HG03457 (cell line): Measurements from ENCODE around the gene TEK.
"Not testable (repeated sequence)": the region's sequence is repeated elsewhere in the genome, so short reads cannot be mapped to it uniquely, and the experiment has no call there.

ENCODE experiments used
- ATAC-seq: cut with Tn5 transposase; IDR thresholded peaks from one replicate; pipeline ENCODE4 v1.9.1; 2021; ENCODE audit warnings: moderate number of reproducible peaks; ENCODE audit not compliant: unreplicated experiment

The TEK gene

GRCh38 chr9:27212191-27212590 lies 103.2 kb downstream of the TEK start:
- no peak for ATAC-seq

- no peak for ATAC-seq
These were observed 103.6 kb downstream of the TEK start for GRCh38 chr9:27212621-27213020.

GRCh38 chr9:27227192-27227591 lies 118.2 kb downstream of the TEK start:
- no peak for ATAC-seq

DNA sequence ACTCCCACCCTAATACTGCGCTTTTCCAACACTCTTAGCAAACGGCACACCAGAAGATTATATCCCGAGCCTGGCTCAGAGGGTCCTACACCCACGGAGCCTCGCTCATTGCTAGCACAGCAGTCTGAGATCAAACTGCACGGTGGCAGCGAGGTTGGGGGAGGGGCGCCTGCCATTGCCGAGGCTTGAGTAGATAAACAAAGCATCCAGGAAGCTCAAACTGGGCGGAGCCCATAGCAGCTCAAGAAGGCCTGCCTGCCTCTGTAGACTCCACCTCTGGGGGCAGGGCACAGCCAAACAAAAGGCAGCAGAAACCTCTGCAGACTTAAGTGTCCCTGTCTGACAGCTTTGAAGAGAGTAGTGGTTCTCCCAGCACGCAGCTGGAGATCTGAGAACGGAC lies 130.6 kb downstream of the TEK start:
- not testable (repeated sequence) for ATAC-seq

DNA sequence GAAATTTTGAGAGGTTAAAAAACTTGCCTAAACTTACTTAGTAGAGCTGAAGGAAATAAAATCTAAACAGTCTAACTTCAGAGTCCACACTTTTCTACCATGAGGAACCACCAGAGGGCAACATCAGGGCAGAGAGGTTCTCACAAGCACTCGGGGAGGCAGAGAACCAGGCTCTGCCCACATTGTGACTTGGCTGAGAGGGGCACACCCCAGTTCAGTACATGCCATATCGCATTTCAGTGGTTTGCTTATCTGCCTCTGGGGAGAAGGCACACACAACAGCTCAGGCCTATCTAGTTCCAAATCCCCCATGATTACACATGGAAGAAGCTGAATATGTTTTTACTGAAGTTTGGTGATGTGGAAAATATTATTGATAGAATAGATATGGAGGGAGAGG lies 138.7 kb downstream of the TEK start:
- peak; percentile 83 for ATAC-seq

DNA sequence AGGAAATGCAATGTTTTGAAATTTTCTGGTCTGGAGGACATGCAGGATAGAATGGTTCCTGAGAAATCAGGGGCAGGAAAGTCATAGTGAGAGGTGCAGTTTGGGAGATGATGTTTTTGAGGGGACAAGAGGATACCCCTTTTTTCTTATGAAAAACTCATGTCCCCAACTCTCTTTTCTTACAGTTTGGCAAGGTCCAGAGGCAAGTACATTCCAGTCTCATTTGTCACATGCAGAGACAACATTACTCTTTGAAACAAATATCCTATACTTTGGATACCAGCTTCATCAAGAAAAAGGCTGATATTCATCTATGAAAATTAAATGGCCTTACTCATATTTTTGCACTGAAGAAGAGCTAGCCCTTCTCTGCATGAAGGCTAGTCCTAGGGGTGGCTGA lies 139.7 kb downstream of the TEK start:
- ATAC-seq, result no peak

DNA sequence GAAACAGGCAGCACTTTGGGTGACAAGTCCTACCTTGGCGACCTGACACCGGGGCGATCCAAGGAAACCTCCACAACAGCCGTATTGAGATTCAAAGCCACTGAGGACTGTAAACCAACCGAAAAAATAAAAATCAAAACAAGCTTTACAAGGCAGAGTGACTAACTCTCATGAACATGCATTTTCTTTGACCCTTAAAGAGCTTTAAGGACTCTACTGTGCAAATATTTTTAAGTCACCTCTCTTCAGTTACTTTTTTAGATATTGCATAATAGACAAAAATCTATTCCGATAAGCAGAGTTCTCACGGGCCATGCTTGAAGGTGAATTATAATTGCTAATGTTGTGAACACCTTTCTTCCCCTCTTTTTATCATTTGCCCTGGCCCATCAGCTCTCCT lies 149.6 kb downstream of the TEK start:
- ATAC-seq, result no peak

DNA sequence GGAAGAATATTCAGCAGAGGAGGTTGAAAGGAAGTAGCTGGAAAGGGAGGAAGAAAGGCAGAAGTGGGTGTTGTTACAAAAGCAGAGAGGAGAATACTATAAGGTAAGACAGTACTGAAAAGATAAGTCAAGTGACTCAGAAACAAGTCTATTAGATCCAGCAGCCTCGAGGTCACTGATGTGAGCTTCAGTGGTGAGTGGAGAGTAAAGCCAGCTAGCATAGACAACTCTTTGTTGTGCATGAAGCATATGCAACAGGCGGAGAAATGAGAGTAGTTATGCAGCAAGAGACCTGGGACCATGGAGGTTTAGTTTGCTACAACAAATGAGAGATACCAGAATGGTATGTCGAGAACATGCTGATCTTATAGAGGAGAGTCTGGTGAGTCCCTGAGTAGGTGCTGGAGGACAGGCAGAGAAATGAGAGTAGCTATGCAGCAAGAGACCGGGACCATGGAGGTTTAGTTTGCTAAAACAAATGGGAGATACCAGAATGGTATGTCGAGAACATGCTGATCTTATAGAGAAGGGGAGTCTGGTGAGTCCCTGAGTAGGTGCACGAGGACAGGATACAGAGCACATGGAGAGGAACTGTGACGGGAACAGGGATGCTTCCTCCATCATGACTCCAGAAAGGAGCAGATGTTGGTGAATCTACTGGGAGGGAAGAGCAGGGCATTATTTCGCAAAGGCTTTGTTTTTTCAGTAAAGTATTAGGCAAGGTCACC lies 151.9 kb downstream of the TEK start:
- ATAC-seq, result no peak

DNA sequence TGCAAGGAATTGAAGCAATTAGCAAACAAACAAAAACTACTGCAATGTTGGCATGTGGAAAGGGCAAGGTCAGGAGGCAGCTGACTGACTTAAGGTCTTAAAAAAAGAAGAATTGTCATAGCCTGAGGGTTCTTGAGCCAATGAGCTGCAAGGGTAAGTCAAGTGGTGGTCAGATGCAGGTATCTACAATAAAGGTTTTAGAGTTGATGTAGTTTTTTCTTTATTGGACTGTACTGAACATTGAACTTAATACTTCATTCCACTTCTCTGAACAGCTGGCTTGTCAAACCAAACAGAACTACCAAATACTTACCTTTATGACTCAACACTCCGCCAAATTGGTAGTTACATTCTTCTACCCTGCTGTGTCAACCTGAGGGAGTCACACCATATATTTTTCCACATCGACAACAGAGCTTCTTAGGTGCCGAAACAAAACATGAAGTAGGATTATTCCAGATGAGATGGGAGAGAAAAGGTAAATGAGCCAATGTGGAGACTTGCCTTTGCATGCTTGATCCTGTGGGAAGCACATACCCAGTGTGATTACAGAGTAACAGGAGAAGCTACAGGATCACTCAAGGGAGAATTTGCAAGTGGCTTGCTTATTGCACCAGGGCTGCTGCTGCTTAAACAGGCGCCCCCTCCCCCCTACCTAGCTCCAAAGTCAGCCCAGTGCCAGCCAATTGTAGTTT lies 152.6 kb downstream of the TEK start:
- ATAC-seq, result no peak

DNA sequence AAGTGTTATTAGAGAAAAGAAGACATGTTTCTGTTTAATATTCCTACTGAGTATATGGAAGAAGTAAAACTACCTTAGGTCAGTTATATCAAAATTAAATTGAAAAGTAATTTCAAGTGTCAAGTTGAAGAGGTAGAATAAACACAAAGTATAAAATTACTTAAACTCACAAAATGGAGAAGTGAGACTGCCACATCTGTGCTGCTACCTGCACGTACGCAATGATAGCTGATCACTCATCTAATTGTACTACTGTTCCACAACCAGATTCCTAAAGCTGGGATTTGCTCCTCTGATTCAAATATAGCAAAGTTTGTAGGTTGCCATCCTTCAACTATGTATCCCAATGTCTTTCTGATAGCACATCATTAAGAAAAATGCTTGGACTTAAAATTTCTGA lies 163.1 kb downstream of the TEK start:
- no peak for ATAC-seq

- ATAC-seq, result no peak
These were observed 164.2 kb downstream of the TEK start for GRCh38 chr9:27273186-27273585.

DNA sequence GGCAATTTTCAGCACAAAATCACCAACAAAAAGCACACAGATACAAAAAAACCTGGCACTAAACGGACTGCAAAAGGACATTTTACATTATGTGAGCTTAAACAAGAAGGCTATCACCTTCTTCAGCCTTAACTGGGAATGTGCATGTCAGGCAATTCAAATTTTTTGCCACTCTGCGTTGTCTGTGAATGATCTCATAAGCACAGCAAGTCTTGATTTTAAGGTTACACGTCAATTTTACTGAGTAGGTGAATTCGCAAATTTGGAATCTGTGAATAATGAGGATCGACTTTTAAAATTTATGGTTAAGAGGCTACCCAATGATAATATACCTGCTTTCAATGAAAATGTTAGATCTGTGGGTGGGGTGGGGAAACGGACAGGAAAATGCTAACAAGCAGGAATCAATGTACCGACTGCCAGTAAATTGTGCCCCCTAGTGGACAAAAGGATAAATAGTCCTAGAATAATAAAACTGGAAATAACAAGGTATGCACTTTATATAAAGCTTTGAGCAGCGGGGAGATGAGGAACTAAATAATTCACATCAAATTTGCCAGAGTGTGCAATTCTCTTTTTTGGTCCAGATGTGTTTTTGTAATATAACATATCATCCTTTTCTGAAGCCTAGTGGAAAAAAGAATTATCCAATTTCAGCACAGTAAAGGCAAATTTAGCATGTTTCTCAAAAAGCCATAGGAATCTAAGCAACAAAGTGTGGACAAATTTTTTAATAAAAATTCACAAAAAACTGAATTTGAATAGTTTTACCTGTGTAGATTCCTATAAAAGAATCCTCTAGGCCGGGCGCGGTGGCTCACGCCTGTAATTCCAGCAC lies 167.4 kb downstream of the TEK start:
- ATAC-seq, result no peak

GRCh38 chr9:27278374-27278773 lies 169.3 kb downstream of the TEK start:
- no peak for ATAC-seq

DNA sequence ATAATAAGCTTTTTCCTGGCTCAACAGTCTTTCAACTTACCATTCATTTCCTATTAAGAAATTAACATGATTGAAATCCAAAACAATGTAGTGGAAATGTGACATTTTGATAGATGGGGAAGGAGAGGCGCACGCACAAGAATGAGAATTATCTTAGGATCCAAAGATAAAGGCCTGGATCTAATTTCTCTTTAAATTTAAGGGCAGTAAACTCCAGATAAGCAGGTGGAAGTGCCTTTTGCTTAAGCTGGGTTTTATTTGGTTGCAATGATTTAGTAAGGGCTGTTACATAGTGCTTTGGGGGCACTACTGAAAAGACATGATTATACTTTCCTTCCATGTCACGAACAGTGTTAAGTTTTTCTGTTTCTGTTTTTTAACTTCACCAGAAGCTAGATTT lies 170.6 kb downstream of the TEK start:
- ATAC-seq, result no peak
